HG03378 (cell line): ENCODE data around the gene SLC13A5.
"Not testable (repeated sequence)": the region's sequence is repeated elsewhere in the genome, so short reads cannot be mapped to it uniquely, and the experiment has no call there.

Experiments used
- ATAC-seq: cut with Tn5 transposase; IDR thresholded peaks from one replicate; pipeline ENCODE4 v1.9.1; 2021; ENCODE audit warnings: mild to moderate bottlenecking, moderate library complexity; ENCODE audit not compliant: unreplicated experiment

Gene SLC13A5

DNA sequence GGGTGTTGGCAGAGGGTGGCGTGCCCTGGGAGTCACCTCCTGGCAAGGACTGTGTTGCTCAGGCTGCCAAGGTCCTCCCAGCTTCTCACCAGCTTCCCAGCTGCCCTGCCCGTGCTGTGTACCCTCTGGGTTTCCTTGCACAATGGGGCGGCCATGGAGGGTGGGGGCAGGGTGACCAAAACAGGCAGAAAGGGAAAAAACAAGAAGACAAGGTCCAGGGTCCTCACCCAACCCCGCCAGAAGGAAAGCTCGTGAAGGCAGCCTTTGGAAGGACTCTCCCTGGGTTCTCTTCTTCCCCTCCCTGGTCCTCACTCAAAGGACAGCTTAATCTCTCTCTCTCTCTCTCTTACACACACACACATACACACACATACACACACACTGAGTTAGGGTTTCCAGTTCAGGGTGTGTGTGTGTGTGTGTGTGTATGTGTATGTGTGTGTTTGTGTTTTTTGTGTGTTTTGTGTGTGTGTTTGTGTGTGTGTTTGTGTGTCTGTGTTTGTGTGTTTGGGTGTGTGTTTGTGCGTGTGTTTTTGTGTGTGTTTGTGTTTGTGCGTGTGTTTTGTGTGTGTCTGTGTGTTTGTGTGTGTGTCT, 2.0 kb downstream of the SLC13A5 start:
- no peak for ATAC-seq

DNA sequence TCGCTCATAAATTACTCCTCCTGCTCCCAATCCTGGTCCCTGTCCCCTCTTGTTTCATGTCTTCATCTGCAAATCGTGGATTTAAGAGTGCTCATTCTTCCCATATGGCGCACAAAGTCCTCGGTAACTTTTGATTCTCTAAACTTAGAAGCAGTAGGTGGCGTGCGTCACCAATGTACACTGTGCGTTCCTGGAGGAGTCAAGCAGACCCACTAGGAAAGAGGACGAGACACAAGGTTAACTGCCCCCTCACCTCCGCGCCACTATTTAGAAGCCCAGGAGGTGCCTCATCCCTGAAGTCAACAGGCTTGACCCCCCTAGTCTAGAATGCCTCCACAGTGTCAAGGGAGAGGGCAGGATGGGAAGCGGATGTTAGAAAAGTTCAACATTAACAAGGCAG, 2.9 kb downstream of the SLC13A5 start:
- no peak for ATAC-seq

DNA sequence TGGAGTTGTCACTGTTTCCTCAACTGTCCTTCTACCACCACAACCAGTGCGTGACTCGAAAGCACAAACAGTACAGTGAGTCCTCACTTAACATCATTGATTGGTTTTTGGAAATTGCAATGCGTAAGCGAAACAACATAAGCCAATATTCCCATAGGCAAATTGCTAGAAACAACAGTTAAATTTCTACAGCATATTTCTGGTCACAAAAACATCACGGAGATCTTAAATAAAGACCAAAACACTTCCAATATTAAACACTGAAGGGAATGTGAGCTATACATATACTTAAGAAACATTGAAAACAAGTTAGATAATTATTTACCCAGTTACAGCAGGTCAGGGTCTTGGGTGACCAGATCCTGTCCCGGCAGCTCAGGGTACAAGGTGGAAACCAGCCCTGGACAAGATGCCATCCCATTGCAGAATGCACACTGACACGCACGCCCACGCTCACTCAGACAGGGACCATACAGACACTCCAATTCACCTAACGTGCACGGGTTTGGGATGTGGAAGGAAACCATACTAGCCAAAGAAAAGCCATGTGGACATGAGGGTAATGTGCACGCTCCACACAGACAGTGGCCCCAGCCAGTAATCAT, 4.7 kb downstream of the SLC13A5 start:
- no peak for ATAC-seq

DNA sequence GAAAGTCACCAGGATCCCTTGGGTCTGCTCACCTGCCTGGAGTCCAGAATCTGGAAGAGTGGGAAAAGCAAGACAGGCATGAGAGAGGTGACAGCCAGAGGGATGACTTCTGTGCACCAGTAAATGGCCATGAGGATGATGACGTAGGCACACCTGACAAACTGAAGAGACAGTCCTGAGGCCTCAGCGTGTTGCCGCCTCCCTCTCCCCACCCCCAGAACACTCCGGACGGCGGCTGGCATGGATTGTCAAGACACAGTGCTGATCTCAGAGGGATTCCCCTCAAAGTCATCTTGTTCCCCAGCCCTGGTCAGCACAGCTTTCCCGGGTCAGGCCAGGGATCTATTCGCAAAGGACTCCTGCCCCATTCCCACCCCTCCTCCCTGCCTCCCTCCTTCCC, 6.2 kb downstream of the SLC13A5 start:
- no peak for ATAC-seq

DNA sequence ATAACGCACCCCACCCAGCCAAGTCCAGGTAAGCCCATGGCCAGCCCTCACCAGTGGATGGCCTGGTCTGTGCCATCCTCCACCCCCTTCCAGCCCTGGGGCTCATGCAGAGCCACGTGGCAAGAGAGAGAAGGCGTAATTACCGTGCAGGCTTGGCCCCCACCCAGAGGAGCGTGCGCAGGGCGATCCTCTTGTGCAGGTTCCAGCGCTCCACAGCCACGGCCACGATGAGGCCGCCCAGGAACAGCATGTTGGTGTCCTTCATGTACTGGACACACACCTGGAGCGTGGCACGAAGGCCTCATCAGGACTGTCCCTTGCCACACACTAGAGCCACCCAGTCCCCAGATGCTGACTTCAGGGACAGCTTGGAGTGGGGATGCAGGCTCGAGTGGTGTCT, 6.7 kb downstream of the SLC13A5 start:
- ATAC-seq, result no peak

DNA sequence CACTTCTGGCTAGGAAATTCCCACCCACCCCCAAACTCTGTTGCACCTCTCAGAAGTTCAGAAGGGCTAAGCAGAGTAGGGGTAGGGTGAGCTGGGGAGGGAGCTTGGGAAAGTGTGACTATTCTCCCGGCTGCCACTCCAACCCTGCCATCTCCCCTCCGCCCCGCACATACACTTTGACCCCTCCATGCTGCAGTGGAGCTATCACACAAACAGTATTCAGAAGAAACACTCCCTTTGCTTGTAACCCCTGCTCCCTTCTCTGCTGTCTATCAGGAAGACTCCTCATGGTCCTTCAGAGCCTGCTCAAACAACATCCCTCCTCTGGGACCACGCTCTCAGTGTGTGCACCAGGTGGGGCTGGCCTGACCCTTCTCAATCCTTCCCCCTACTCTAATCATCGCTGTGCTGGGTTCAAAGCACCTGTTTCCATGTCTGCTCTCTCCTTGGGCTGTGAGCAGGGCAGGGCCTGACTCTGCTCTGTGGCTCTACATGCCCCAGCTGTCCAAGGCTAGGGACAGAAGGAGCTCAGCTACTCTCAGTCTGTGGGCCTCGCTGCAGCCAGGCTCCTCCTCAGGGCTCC, 8.6 kb downstream of the SLC13A5 start:
- ATAC-seq, result no peak

DNA sequence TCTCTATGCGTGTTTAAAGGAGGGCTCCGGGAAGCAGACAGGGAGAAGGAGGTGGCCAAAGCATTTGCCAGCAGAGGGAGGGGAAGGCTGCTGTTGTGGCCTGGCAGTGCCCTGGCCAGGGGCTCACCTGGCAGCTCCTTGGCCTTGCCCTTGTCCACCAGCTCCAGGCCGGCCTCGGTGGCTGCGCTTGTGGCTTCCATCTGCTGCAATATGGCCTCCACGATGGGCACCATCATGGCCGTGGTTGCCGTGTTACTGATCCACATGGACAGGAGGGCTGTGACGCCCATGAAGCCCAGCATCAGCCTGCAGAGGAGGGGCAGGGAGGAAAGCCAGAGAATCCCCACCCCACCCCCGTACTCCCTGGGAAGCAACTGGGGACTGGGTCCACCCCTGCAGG, 9.4 kb downstream of the SLC13A5 start:
- ATAC-seq, result no peak

DNA sequence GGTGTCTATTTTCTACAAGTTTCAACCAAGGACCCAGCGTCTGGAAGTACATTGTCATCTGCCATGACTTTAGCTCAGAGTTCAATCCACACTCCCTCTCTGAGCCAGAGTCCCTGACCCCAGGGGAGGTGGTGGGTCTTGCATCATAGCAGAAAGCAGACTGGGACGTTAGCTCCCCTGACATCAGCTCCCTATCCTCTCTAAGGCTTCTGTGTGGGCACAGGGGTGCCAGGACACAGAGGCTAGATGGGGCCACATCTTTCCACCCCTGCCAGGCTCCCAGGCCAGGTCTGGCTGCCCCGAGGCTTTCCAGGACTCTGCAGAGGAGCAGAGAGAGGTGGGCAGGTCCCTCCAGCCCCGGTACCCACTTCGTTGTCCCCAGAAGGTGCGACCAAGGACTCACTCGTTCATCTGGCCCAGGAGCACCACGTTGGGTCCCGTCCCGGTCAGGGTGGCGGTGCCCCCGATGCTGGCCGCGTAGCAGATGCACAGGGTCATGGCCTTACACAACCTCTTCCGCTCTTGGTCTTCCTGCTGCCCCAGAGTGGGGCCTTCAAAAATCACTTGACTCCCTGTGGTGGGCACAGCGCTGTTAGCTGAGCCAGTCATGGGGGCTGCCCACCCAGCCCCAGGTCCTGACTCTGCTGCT, 10.5 kb downstream of the SLC13A5 start:
- ATAC-seq, result no peak

DNA sequence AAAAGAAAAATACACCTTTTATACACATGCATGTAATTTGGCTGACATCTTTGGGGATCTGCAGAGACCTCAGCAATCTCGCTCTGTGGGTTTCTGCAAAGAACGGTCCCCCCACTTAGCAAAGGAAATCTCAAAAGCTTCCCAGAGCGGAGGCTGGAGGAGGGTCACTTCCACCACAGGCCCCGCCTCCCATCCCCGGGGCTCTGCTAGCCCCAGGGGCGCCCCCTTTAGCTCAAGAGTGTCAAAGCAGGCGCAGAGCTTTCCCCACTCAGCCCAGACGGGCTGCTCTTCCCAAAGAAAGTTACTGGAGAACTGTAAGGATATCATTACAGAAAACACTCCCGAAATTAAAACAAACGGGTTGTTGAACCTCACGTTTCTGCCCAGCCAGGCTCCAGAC, 11.4 kb downstream of the SLC13A5 start:
- ATAC-seq, result no peak

DNA sequence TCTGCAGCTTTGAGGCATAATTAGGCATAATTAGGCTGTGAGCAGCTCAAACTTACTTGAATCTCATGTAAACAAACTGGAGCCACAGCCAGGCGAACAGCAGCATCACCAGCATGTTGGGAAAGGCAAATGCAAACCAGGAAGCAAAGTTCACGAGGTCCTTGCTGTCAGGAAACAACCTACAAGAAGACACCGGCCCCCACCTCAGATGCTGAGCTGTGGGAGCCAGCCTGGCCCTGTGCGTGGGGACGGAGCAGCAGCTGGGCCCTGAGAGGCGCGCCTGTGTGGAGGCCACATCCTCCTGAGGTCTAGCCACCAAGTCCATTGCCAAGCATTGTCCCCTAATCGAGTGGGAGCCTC, 12.2 kb downstream of the SLC13A5 start:
- ATAC-seq, result no peak

DNA sequence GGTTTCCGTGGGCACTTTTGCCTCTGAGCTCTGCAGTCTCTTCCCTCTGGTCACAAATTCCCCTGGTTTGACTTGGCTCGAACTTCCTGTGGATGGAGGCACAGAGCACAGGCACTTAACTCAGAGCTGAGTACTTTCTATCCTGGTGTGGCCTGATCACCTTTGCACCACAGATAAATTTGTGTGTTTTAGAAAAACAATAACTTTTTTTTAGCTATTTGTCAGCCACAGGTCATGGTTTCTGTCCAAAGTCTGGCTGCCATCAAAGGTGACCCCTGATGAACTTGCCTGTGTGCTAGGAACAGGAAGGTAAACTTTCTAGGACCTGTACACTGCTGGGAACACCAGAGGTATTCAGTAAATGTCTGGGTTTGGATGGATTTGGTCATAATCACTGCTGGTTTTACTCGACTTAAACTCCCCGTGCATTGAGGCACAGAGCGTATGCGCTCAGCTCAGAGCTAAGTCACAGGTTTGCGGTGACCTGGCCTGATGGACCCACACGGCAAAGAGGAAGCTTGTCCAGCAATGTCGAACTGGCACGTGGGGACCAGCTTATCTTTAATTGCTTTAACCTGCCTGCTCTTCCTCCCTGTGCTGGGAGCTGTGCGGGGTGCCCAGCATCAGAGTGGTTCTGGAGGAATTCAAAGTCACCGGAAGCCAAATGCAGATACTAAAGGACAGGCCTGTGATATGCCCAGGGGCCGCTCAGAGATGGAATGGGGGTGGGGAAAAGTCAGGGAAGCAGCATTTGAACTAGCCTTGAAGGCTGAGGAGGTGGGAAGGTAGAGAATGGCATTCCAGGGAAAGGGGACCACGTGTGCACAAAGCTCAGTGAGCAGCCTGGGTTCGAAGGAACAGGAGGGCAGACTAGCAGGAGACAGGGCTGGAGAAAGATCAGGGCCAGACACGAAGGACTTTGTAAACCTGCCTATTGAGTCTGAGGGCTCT, 12.9 kb downstream of the SLC13A5 start:
- ATAC-seq, result no peak

DNA sequence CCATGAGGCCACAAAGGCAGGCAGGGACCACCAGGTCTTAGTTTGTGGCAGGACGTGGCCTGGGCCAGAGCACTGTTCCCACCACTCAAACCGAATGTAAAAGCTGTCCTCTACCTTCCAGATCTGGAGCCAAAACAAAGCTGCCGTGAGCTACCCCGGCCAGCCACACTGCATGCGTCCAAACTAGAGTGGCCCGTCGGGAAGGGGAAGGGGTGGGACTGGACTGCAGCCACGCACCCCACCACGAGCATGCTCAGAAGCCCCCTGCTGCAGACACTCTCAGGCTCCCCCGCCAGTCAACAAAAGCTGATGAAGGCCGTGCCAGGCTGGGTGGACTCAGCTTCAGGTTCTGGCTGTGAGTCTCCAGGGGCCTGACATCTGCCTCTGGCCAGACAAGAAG, 15.2 kb downstream of the SLC13A5 start:
- ATAC-seq, result no peak

DNA sequence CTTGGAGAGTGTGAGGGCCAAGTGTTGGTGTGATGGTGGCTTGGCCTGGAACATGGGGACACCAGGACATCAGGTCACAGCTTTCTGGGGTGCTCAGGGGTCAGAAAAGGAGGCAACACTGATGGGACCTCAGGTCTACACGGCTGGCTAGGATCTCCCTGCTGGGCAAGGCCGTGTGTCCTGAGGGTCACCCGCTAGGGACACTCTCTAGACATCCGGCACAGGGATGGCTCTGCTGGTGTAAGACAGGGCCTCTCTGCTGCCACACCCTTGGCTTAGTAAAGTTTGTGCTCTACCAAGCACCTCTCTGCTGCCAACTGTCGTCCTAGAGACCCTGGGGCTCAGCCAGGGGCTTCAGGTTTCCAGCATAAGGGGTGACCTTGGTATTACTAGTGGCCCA, 16.3 kb downstream of the SLC13A5 start:
- ATAC-seq, result no peak

DNA sequence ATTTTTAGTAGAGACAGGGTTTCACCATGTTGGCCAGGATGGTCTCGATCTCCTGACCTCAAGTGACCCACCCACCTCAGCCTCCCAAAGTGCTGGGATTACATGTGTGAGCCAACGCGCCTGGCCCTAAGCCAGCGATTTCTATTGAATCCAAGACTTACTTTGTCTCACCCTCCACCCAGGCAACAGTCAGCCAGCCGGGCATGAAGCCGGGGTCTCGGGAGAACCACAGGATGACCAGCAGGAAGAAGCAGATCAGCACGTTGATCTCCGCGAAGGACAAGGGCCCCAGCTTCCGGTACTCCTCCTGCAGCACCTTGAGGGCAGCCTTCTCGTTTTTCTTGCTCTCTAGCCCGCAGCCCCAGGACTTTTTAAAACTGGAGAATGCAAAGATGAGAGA, 17.6 kb downstream of the SLC13A5 start:
- ATAC-seq, result no peak

DNA sequence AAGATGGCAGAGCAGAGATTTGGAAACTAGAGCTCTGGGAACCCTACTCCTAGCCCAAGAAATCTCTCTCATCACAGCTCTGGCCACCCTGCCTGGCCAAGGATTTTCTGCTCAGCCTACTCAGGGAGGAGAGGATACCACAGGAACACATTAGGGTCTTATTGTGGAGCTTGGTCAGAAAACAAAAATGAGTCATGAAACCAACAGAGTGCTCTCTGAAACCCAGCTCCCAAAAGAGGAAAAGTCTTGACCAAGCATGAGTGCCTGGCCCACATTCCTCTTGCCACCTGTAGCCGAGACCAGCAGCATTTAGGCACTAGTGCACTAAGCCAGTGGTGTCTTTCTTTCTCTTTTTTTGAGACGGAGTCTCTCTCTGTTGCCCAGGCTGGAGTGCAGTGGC, 18.1 kb downstream of the SLC13A5 start:
- ATAC-seq, result no peak

DNA sequence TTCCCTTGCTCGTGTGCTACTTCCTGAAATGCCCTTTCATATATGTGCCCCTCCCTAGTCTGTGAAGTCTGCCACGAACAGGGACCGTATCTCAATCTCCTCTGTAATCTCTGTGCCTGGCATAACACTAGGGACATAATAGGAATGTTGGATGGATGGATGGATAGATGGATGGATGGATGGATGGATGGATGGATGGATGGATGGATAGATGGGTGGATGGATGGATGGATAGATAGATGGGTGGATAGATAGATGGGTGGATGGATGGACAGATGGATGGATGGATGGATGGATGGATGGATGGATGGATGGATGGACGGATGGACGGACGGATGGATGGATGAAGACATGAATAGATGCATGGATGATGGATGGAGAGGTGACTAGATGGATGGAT, 21.2 kb downstream of the SLC13A5 start:
- not testable (repeated sequence) for ATAC-seq

DNA sequence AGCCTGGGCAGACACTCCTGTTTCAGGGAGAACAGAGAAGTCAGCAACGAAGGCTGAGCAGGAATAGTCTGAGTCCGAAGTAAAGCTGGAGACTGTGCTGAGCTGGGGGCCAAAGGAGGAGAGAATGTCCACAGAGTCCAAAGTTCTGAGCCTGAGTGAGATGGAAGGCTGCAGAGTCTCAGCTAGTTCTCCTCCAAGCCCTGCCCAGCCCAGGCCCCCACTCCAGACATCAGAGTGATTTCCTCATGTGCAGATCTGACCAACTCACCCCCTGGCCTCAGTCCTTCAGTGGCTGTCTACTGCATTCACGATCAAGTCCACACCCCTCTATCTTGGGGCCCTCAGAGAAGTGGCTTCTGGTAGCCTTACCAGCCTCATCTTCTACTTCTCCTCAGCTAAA, 21.6 kb downstream of the SLC13A5 start:
- no peak for ATAC-seq

DNA sequence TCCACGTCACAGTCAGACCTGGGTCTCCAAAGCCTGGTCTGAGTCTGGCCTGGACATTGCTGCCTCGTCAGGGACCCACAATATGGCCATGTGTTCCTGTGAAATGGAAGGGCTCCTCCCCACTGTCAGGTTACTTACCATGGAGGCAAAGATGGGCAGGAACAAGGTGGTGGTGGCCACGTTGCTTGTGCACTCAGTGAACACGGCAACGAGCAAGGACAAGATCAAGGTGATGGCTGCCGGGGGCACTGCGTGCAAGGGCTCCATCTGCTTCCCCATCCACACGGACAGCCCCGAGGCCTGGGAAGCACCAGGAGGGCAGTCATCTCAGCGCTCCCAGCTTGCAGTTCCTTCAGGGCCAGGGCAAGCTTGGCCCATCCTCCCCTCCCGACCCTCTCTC, 22.5 kb downstream of the SLC13A5 start:
- ATAC-seq, result no peak

DNA sequence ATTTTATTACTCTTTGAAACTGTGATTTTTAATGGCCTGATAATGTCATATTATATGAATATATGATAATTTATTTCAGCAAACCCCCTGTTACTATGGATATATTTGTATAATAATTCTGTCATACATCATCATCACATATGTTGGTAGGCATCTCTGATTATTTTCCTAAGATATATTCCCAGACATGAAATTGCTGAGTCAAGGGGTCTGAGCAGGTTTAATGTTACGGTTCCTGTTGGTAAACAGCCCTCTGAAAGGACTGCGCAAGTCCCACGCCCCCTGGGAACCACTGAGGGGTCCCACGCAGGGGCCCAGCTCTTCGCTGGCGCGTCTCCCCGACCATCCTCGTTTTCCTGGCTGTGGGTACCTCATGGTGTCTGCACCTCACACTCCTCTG, 24.2 kb downstream of the SLC13A5 start:
- ATAC-seq, result no peak

DNA sequence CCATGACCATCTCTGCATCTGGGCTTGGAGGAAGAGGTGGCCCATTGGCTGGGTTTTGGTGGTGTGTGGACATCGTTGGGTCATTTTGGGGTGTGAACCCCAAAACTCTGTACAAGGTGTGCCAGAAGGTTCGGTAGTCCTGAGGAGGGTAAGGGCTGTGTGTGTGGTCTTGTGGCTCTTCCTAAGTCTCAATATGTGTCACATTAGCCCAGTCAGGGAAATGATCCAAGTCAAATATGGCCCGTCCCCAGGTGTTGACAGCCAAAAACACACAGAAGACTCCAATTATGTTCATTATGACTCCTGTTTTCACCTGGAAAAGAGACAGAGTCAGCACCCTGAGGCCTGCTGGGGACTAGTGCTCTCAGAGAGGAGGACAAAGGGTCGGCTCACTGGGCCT, 27.1 kb downstream of the SLC13A5 start:
- no peak for ATAC-seq
